Endothelial cell of hepatic sinusoid (primary cell): ENCODE results near the gene KANSL3.
"Not testable (repeated sequence)": the region's sequence is repeated elsewhere in the genome, so short reads cannot be mapped to it uniquely, and the experiment has no call there.

ENCODE experiments used
- in situ Hi-C: cut with HindIII; loops from 2 replicates; pipeline ENCODE4 v1.10.0; 2017; ENCODE audit warnings: low sequenced_read_pairs

Gene KANSL3

GRCh38 chr2:96638144-96639121, at the start of gene KANSL3:
KANSL3 (minus strand) TSS chr2:96638312; CDS start chr2:96637135, 1,177 bp downstream.
- in situ Hi-C loops: no loop called here

- in situ Hi-C loops: no loop called here
Measured at GRCh38 chr2:96687266-96687665, 49.2 kb upstream of the KANSL3 start.

- in situ Hi-C loops: no loop called here
Measured at GRCh38 chr2:96685577-96686459, 47.7 kb upstream of the KANSL3 start.

- in situ Hi-C loops: no loop called here
Measured at GRCh38 chr2:96684883-96685576, 46.9 kb upstream of the KANSL3 start.

GRCh38 chr2:96683972-96684820, 46.1 kb upstream of the KANSL3 start:
- in situ Hi-C loops: no loop called here

GRCh38 chr2:96683307-96683706, 45.2 kb upstream of the KANSL3 start:
- in situ Hi-C loops: no loop called here

- in situ Hi-C loops: no loop called here
Measured at GRCh38 chr2:96681540-96681939, 43.4 kb upstream of the KANSL3 start.

GRCh38 chr2:96680561-96681141, 42.5 kb upstream of the KANSL3 start:
- in situ Hi-C loops: no loop called here

- in situ Hi-C loops: no loop called here
Measured at GRCh38 chr2:96679848-96680247, 41.7 kb upstream of the KANSL3 start.

- in situ Hi-C loops: no loop called here
Measured at GRCh38 chr2:96669539-96670215, 31.6 kb upstream of the KANSL3 start.

- in situ Hi-C loops: no loop called here
Measured at GRCh38 chr2:96668771-96669170, 30.7 kb upstream of the KANSL3 start.

- in situ Hi-C loops: not testable (repeated sequence)
Measured at GRCh38 chr2:96665717-96666116, 27.6 kb upstream of the KANSL3 start.

- in situ Hi-C loops: no loop called here
Measured at GRCh38 chr2:96665083-96665569, 27.0 kb upstream of the KANSL3 start.

- in situ Hi-C loops: no loop called here
Measured at GRCh38 chr2:96664366-96664925, 26.3 kb upstream of the KANSL3 start.

GRCh38 chr2:96663829-96664228, 25.7 kb upstream of the KANSL3 start:
- in situ Hi-C loops: no loop called here

GRCh38 chr2:96663177-96663576, 25.1 kb upstream of the KANSL3 start:
- in situ Hi-C loops: no loop called here

- in situ Hi-C loops: no loop called here
Measured at GRCh38 chr2:96662360-96662759, 24.2 kb upstream of the KANSL3 start.

- in situ Hi-C loops: no loop called here
Measured at GRCh38 chr2:96661324-96661723, 23.2 kb upstream of the KANSL3 start.

GRCh38 chr2:96656540-96656939, 18.4 kb upstream of the KANSL3 start:
- in situ Hi-C loops: no loop called here
